Measurements from ENCODE around the gene DAB1.

DNA sequence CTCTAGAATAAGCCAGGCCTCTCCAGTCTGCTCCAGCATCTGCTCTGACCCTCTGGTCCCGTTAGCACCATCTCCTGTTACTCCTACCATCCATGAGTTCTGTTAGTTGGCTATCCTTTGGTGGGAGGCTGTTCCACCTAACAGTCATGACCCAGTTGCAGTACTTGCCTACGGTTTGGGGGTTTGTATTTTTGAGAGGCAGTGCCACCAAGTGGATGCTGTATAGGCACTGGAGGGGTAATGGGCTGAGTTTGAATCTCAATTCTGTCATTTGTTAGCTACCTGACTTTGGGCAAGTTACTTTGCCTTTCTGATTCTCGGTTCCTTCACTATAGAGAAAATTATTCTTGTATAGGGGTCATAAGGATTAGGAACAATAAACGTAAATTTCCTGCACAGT, 445.9 kb downstream of the DAB1 start:
- TF ChIP-seq CTCF (IDR thresholded peaks at IDR 0.05 in 4 of 5, conservative IDR thresholded peaks at IDR 0.05 in 1 of 5) (no peak), POLR2A (IDR thresholded peaks at IDR 0.05) (no peak)
